DND-41 (cell line): ENCODE measurements around the gene NAP1L4.

Experiments used
- ATAC-seq: fragments of 200-7000 bp; cut with Tn5 transposase; 3 replicates; pipeline ENCODE4 v1.9.1; 2021; ENCODE audit warnings: low read depth; ENCODE audit not compliant: insufficient read depth
- DNase-seq: peaks from one replicate; pipeline ENCODE4 v3.0.0-alpha.2; 2020
- H2AFZ ChIP-seq: 2 replicates; pipeline ENCODE4 v1.6.0; 2012; ENCODE audit warnings: low read depth, low read length
- H3K27ac ChIP-seq: 2 replicates; pipeline ENCODE4 v1.5.1; 2012; ENCODE audit warnings: low read length, inconsistent platforms
- H3K27me3 ChIP-seq: fragments of 200-600 bp; sonication (generic); 2 replicates; pipeline ENCODE4 v1.6.0; 2012; ENCODE audit warnings: low read length, mild to moderate bottlenecking, inconsistent platforms; ENCODE audit not compliant: insufficient read depth, poor library complexity
- H3K36me3 ChIP-seq: 2 replicates; pipeline ENCODE4 v1.5.1; 2012; ENCODE audit warnings: low read length, inconsistent platforms; ENCODE audit not compliant: insufficient read depth
- H3K4me1 ChIP-seq: 2 replicates; pipeline ENCODE4 v1.5.1; 2012; ENCODE audit warnings: mild to moderate bottlenecking, low read length; ENCODE audit not compliant: insufficient read depth
- H3K4me2 ChIP-seq: 2 replicates; pipeline ENCODE4 v1.6.0; 2012; ENCODE audit warnings: mild to moderate bottlenecking, moderate library complexity, low read length, inconsistent platforms; ENCODE audit not compliant: insufficient read depth
- H3K4me3 ChIP-seq, 2 experiments: fragments of 200-600 bp in 1 of 2; shearing (Covaris generic) in 1 of 2; 2 replicates each; pipeline ENCODE4 v1.5.1; 2012 to 2016; ENCODE audit warnings: inconsistent platforms in 2 of 2, low read length in 2 of 2, mild to moderate bottlenecking in 2 of 2, low read depth in 1 of 2, moderate library complexity in 1 of 2
- H3K79me2 ChIP-seq: 2 replicates; pipeline ENCODE4 v1.6.0; 2012; ENCODE audit warnings: low read length, inconsistent platforms; ENCODE audit not compliant: insufficient read depth
- H3K9ac ChIP-seq: 2 replicates; pipeline ENCODE4 v1.6.0; 2012; ENCODE audit warnings: low read depth, mild to moderate bottlenecking, inconsistent platforms, low read length, moderate library complexity
- H3K9me3 ChIP-seq: 2 replicates; pipeline ENCODE4 v1.5.1; 2012; ENCODE audit warnings: low read length, moderate library complexity, mild to moderate bottlenecking, inconsistent platforms; ENCODE audit not compliant: insufficient read depth, severe bottlenecking
- H4K20me1 ChIP-seq: 2 replicates; pipeline ENCODE4 v1.6.0; 2012; ENCODE audit warnings: low read length; ENCODE audit not compliant: insufficient read depth
- CTCF ChIP-seq: IDR thresholded peaks from 2 replicates; pipeline ENCODE4 v1.5.1; 2012; ENCODE audit warnings: borderline replicate concordance, low read length, moderate library complexity, mild to moderate bottlenecking; ENCODE audit not compliant: poor library complexity, severe bottlenecking; ENCODE audit errors: extremely low read depth
- EZH2 ChIP-seq: IDR thresholded peaks from 3 replicates; pipeline ENCODE4 v1.6.1; 2012; ENCODE audit warnings: borderline replicate concordance, low read depth, mild to moderate bottlenecking, moderate library complexity, low read length, inconsistent platforms; ENCODE audit not compliant: severe bottlenecking

NAP1L4 gene

DNA sequence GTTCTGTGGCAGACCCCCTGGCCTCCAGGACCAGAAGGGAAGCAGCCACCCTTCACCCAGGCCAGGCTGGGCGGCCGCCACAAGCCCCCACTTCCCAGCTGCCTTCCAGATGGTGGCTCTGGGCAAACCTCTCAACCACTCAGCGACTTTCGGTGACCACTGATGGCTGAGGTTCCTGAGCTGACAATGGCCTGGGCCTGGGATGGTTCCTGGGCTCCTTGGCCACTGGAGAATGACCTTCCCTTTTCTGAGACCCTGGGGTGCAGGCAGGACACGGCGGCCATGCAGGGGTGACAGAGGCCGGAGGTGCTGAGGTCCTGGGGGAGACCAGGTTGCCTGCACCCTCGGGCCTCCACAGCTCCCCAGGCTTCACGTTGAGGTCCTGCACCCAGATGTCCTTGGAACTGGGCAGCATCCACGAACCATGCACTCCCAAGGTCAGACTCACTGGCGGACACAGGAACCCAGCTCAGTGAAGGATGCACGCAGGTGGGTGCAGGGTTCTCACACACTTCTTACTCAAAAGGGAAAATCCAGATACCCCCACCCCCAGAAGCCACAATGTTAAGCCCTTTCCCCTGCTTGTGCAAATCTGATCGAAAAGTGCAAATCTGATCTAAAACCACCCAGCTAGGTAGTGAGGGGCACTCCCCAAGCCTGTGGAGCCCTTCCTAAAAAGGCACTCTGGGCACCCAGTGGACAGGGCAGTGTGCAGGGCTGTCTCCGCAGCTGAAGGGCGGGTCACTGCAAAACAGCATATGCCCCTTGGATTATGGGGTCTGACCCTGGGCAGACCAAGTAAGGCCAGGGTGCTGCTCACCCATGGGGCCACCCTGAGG, 49.0 kb downstream of the NAP1L4 start:
- Histone ChIP-seq H3K4me1 (no peaks in the 10 kb centered on the region), H3K79me2 (no peaks in the 10 kb centered on the region; the same call in 1 of the 2 replicates), H3K27me3 (no peaks in the 10 kb centered on the region), H3K27ac (no peak overlapping the region), H4K20me1 (peaks cover 24% of the 10 kb centered on the region), H3K9me3 (peaks cover 24% of the 10 kb centered on the region), H3K4me2 (no peak overlapping the region), H3K36me3 (peaks cover 54% of the 10 kb centered on the region), H3K9ac (no peak overlapping the region), H2AFZ (no peak overlapping the region), H3K4me3 (no peak overlapping the region)
- ATAC-seq (no peak), DNase-seq (no peak)
- no peak for TF ChIP-seq CTCF
- no peak for TF ChIP-seq EZH2

DNA sequence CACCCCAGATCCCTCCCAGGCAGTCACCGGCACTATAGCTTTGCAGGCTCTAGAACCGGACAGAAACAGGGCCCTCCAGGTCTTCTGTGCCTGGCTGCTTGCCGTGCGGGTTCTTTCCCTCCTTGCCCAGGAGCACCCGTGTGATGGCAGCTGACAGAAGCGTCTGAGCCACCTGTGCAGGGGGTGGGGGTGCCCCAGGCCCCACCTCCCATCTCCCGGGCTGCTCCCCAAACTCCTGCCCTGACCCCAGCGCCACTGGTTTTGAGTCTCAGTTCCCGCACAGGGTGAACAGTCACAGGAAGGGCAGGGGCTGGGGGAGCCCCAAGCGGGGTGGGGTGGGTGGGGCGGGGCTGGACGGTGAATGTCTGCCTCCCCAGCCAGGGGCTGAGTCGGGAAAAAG, 49.7 kb downstream of the NAP1L4 start:
- no peak overlapping the region for H2AFZ ChIP-seq
- peaks cover 47% of the 10 kb centered on the region for H3K36me3 ChIP-seq
- DNase-seq = no peak
- peaks cover 20% of the 10 kb centered on the region for H4K20me1 ChIP-seq
- H3K27ac ChIP-seq = no peak overlapping the region
- no peak for ATAC-seq
- H3K79me2 ChIP-seq = no peaks in the 10 kb centered on the region; the same call in 1 of the 2 replicates
- H3K9ac ChIP-seq = no peak overlapping the region
- H3K4me2 ChIP-seq = no peak overlapping the region
- H3K4me1 ChIP-seq = no peaks in the 10 kb centered on the region
- TF ChIP-seq CTCF (no peak), EZH2 (no peak)
- no peaks in the 10 kb centered on the region for H3K27me3 ChIP-seq
- H3K9me3 ChIP-seq = peaks cover 31% of the 10 kb centered on the region
- H3K4me3 ChIP-seq = no peak overlapping the region

- H3K4me3 ChIP-seq = no peak overlapping the region
- H3K27me3 ChIP-seq = no peaks in the 10 kb centered on the region
- no peak overlapping the region for H3K9ac ChIP-seq
- TF ChIP-seq EZH2 (no peak), CTCF (no peak)
- no peak overlapping the region for H3K27ac ChIP-seq
- H3K79me2 ChIP-seq = no peaks in the 10 kb centered on the region
- peaks cover 14% of the 10 kb centered on the region; the same call in 1 of the 2 replicates for H4K20me1 ChIP-seq
- DNase-seq (no peak), ATAC-seq (peak; percentile 15)
- H3K9me3 ChIP-seq = peaks cover 31% of the 10 kb centered on the region
- no peak overlapping the region for H3K4me2 ChIP-seq
- H3K4me1 ChIP-seq = no peaks in the 10 kb centered on the region
- no peak overlapping the region for H2AFZ ChIP-seq
- peaks cover 35% of the 10 kb centered on the region for H3K36me3 ChIP-seq
Observed at GRCh38 chr11:2940921-2941821, 51.0 kb downstream of the NAP1L4 start.
